ENCODE measurements around the gene MRPS27.
A peak's percentile ranks its signal among the peaks of the same experiment; 100 is the strongest.

Gene MRPS27

DNA sequence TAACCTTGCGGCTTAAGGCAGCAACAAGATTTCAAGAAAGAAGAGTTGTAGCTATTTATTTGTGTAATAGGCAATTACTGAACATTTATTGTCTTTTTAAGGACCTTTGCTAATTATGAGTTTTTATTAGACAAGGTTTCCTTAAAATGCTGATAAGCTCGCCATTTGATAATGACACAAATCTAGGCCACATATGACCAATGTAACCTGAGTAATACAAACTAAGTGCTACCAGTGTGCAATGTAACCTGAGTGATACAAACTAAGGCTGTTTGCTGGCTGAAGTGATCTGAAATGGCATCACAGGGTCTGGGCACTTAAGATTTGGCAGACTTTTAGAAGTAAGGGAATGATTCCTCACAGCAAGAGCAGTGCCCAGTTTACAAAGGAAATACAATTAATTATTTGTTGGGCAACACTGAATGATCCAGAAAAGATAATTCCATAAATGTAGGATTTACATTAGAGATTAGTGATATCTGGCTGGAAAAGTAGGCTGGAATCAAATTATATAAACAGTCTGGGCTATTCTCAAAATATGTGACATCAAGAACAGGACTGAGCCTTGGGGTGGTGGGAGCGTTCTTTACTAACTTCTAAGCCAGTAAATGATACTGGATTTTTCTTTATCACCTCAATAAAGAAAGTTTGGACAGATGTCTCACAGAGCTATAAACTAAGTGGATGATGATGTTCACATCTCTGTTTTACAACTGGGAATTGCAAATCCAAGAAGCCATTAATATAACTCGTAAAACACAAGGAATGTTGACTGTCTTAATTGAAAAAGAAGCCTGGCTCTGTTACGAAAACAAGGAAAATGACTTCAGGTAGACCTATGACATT lies 54.8 kb downstream of the MRPS27 start:
- TF ChIP-seq, protein P1, sequence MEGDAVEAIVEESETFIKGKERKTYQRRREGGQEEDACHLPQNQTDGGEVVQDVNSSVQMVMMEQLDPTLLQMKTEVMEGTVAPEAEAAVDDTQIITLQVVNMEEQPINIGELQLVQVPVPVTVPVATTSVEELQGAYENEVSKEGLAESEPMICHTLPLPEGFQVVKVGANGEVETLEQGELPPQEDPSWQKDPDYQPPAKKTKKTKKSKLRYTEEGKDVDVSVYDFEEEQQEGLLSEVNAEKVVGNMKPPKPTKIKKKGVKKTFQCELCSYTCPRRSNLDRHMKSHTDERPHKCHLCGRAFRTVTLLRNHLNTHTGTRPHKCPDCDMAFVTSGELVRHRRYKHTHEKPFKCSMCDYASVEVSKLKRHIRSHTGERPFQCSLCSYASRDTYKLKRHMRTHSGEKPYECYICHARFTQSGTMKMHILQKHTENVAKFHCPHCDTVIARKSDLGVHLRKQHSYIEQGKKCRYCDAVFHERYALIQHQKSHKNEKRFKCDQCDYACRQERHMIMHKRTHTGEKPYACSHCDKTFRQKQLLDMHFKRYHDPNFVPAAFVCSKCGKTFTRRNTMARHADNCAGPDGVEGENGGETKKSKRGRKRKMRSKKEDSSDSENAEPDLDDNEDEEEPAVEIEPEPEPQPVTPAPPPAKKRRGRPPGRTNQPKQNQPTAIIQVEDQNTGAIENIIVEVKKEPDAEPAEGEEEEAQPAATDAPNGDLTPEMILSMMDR (IDR thresholded peaks at IDR 0.05): no peak
- no peaks in the 10 kb centered on the region for H3K27me3 Mint-ChIP-seq (ENCODE audit: low read depth, poor library complexity)
- no peaks in the 10 kb centered on the region for H3K9me3 Mint-ChIP-seq
- no peak overlapping the region for H3K4me3 Mint-ChIP-seq
- peaks cover 10% of the 10 kb centered on the region for H3K4me1 Mint-ChIP-seq
- no peak for DNase-seq
- no peak overlapping the region for H3K27ac Mint-ChIP-seq
- peaks cover 26% of the 10 kb centered on the region for H3K36me3 Mint-ChIP-seq (ENCODE audit: low read depth)

DNA sequence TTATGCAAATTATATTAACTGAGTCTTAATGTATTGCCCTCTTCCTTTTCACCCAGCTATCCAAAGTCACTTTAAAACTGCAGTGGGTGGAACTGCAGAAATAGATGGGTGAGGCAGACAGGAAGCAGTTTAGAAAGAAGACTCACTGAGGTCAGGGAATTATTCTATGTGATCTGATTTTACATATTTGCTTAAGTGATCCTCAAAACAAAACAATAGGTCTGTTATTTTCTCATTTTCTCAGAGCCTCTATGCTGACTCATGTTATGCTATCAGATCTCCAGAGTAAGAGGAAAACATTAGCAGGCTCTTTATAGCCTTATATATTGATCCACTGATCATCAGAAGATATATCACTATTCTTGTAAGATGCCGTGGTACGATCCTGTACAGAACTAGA lies 63.5 kb downstream of the MRPS27 start:
- DNase-seq: no peak

DNA sequence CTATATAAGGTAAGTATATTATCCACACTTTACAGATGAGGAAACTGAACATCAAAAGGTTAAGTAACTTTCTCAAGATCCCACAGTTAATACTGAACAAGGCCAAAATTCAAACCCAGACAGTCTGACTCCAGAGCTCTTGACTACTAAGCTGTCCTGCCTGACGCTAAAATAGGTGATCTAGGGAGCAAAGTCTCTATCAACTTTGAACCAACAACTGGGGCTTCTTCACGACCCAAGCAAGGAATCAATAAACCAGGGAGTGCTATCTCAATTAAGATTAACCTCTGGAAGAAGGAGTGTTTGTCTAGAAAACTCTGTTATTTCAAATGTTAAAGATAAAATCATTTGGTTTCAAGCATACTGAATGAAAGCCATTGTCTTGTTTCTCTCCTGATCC lies 64.4 kb downstream of the MRPS27 start:
- H3K27ac Mint-ChIP-seq: peak overlapping the region; percentile 21
- TF ChIP-seq, protein P1 (IDR thresholded peaks at IDR 0.05): no peak
- no peaks in the 10 kb centered on the region for H3K27me3 Mint-ChIP-seq (ENCODE audit: low read depth, poor library complexity)
- H3K36me3 Mint-ChIP-seq (ENCODE audit: low read depth): peaks cover 22% of the 10 kb centered on the region
- H3K4me3 Mint-ChIP-seq: no peak overlapping the region
- no peaks in the 10 kb centered on the region for H3K4me1 Mint-ChIP-seq
- peaks cover 5% of the 10 kb centered on the region for H3K9me3 Mint-ChIP-seq
- no peak for DNase-seq

More for the DNA sequence above, 63.5 kb downstream of the MRPS27 start:
- TF ChIP-seq, protein P1 (IDR thresholded peaks at IDR 0.05): no peak
- no peaks in the 10 kb centered on the region for H3K27me3 Mint-ChIP-seq (ENCODE audit: low read depth, poor library complexity)
- peaks cover 5% of the 10 kb centered on the region for H3K9me3 Mint-ChIP-seq
- H3K27ac Mint-ChIP-seq: no peak overlapping the region
- no peaks in the 10 kb centered on the region for H3K4me1 Mint-ChIP-seq
- peaks cover 22% of the 10 kb centered on the region for H3K36me3 Mint-ChIP-seq (ENCODE audit: low read depth)
- no peak overlapping the region for H3K4me3 Mint-ChIP-seq

DNA sequence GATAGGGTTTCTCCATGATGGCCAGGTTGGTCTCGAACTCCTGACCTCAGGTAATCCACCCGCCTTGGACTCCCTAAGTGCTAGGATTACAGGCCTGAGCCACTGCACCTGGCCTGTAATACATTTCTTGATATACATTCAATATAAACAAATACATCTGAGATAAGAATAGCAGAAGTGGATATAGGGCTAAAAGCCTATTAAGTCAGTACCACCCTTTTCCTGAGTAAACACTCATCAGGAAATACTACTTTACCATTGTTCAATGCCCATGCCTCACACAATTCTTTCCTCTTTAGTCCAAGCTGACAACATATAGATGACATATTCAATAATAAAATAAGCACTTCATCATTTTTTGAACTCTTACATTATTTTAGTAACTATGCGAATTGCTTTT lies 64.8 kb downstream of the MRPS27 start:
- TF ChIP-seq, protein P1 (IDR thresholded peaks at IDR 0.05): no peak

DNA sequence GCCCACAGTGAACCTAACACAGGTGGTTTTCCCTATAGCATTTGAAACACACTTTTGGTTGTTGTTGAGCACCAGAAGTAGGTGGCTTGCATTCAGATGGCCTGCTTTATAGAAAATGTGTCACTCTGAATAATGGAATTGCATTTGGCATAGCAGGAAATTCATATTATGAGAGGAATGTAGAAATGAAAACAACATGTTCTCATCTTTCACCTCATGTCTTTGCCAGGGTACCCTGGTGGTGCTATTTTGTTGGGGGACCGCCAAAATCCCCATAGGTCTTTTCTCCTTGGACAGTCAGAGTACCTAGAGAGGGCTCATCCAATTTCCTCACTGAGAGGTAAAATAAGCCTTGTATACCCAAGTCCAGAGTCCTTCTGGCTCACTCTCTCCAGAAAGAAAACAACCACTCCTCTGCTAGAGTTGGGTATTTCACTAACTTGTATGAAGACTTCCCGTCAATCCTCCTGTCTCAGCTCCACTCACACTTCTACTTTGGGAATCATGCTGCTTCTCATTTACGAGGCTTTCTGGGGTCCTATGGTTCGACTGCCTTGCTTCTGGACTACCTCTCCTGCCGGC lies 67.4 kb downstream of the MRPS27 start:
- no peak overlapping the region for H3K4me3 Mint-ChIP-seq
- H3K36me3 Mint-ChIP-seq (ENCODE audit: low read depth): peaks cover 15% of the 10 kb centered on the region
- no peak for DNase-seq
- no peaks in the 10 kb centered on the region for H3K27me3 Mint-ChIP-seq (ENCODE audit: low read depth, poor library complexity)
- H3K4me1 Mint-ChIP-seq: no peaks in the 10 kb centered on the region
- no peaks in the 10 kb centered on the region for H3K9me3 Mint-ChIP-seq
- TF ChIP-seq, protein P1 (IDR thresholded peaks at IDR 0.05): no peak
- peak overlapping the region; percentile 43 for H3K27ac Mint-ChIP-seq

More for the DNA sequence above, 64.8 kb downstream of the MRPS27 start:
- Mint-ChIP-seq H3K27ac (no peak overlapping the region), H3K4me1 (no peaks in the 10 kb centered on the region), H3K4me3 (no peak overlapping the region), H3K27me3 (ENCODE audit: low read depth, poor library complexity) (no peaks in the 10 kb centered on the region), H3K36me3 (ENCODE audit: low read depth) (peaks cover 21% of the 10 kb centered on the region), H3K9me3 (peaks cover 5% of the 10 kb centered on the region)
- no peak for DNase-seq

All from nephron progenitor cell (in vitro differentiated cells).